HFF-Myc (cell line): ENCODE measurements around the gene STAB2.

Experiments used
- DNase-seq: peaks from one replicate; pipeline ENCODE4 v3.0.0-alpha.2; 2011; ENCODE audit warnings: low read depth; ENCODE audit errors: extremely low read depth
- H3K4me3 ChIP-seq: replicated peaks from 2 replicates; pipeline ENCODE4 v1.5.1; 2011; ENCODE audit warnings: low read depth, mild to moderate bottlenecking, control low read depth, low read length
- TF ChIP-seq, protein P1 (sequence below): IDR thresholded peaks from 2 replicates; pipeline ENCODE4 v1.5.1; 2012; ENCODE audit warnings: mild to moderate bottlenecking, low read depth, low read length, control low read depth; ENCODE audit errors: missing control alignments

The STAB2 gene

DNA sequence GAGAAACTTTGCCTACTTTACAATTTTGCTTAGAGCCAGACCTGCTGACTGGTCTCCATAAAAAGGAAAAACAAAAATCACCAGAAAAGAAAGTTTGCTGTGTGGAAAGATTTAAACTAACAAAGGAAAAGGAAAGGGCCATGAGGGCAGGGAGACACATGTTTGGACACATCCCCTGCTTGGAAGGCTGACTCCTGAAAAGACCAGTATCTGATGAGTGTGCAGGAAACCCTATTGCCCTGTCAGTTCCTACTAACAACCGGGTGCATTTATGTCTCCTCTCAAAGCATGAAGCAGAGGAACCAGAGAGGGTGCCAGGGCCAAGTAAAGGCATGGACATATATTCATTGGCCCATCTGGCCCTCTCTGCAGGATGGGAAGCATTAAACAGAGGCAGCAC lies 7.0 kb upstream of the STAB2 start:
- TF ChIP-seq, protein P1, sequence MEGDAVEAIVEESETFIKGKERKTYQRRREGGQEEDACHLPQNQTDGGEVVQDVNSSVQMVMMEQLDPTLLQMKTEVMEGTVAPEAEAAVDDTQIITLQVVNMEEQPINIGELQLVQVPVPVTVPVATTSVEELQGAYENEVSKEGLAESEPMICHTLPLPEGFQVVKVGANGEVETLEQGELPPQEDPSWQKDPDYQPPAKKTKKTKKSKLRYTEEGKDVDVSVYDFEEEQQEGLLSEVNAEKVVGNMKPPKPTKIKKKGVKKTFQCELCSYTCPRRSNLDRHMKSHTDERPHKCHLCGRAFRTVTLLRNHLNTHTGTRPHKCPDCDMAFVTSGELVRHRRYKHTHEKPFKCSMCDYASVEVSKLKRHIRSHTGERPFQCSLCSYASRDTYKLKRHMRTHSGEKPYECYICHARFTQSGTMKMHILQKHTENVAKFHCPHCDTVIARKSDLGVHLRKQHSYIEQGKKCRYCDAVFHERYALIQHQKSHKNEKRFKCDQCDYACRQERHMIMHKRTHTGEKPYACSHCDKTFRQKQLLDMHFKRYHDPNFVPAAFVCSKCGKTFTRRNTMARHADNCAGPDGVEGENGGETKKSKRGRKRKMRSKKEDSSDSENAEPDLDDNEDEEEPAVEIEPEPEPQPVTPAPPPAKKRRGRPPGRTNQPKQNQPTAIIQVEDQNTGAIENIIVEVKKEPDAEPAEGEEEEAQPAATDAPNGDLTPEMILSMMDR: no peak
- no peak overlapping the region for H3K4me3 ChIP-seq
- DNase-seq: no peak

- TF ChIP-seq, protein P1: no peak
- no peak for DNase-seq
- no peak overlapping the region for H3K4me3 ChIP-seq
Measured at GRCh38 chr12:103583008-103583407, 4.1 kb upstream of the STAB2 start.

DNA sequence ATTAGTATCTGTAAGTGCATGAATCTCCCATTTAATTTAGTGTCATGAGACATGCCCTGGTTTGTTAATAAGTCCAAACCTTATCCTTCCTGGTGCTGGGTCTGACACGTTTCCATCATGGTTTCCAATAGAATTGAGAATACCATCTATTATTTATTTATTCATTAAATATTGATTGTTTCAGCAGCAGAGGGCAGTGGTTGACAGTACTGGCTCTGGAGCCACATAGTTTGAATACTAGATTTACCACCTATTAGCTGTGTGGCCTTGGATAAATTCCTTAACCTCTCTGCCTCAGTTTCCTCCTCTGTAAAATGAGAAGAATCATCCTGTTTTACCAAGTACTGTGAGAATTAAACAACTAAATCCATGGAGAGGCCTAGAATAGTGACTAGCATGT lies 941 bp upstream of the STAB2 start:
- TF ChIP-seq, protein P1: no peak
- no peak for DNase-seq
- H3K4me3 ChIP-seq: no peak overlapping the region

GRCh38 chr12:103588680-103589079 lies 1.6 kb downstream of the STAB2 start:
- TF ChIP-seq, protein P1: no peak
- H3K4me3 ChIP-seq: no peak overlapping the region
- DNase-seq: no peak

GRCh38 chr12:103589517-103589916 lies 2.4 kb downstream of the STAB2 start:
- no peak for DNase-seq
- H3K4me3 ChIP-seq: no peak overlapping the region
- TF ChIP-seq, protein P1: no peak

GRCh38 chr12:103590271-103590670 lies 3.2 kb downstream of the STAB2 start:
- no peak for DNase-seq
- no peak overlapping the region for H3K4me3 ChIP-seq
- TF ChIP-seq, protein P1: no peak

- DNase-seq: no peak
- no peak overlapping the region for H3K4me3 ChIP-seq
- TF ChIP-seq, protein P1: no peak
Measured at GRCh38 chr12:103596981-103597380, 9.9 kb downstream of the STAB2 start.
